ENCODE data around the gene ONECUT2. TPM values are rescaled to one million over a fixed set of nuclear protein-coding genes. Genes with fewer than 3 reads are reported as not detected.

Gene ONECUT2
- total RNA-seq, 1 experiment from 2014 or later, result 1.2 TPM

DNA sequence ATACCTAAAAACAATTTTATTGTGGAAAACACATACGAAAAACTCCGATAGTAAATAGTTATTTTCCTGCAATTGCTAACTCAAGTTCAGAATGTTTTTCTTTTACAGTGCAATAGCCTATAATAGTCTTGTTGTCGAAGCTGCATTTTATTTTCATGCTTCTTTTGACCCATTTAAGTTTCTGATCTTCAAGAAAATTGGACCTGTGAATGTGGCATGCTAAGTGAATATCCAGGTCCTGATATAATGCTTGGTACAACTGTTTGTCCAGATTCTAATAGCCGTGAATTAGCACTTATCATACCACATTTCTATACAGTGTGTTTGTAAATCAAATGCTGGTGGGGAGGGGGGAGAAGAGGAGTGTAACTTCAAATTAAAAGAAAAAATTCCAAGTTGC lies 3.0 kb upstream of the ONECUT2 start:
- no TSS peak for BruUV-seq (replicated peaks)
- Histone ChIP-seq H3K4me3 (ENCODE audit: low read depth, low read length, poor library complexity, severe bottlenecking) (no peak overlapping the region), H3K27me3 (replicated peaks; ENCODE audit: insufficient read depth, low read depth, low read length, poor library complexity) (peaks cover 91% of the 10 kb centered on the region), H3K4me1 (ENCODE audit: insufficient read depth, low read length, poor library complexity, severe bottlenecking) (peaks cover 9% of the 10 kb centered on the region), H3K36me3 (ENCODE audit: insufficient read depth, low read length, poor library complexity, severe bottlenecking) (no peaks in the 10 kb centered on the region), H3K9me3 (ENCODE audit: low read depth, low read length, poor library complexity, severe bottlenecking) (no peaks in the 10 kb centered on the region), H3K27ac (ENCODE audit: low read depth, low read length, poor library complexity, severe bottlenecking) (no peak overlapping the region)
- ChIA-PET POLR2A (ENCODE audit: low non-redundant PET) (no interaction called here), CTCF (no interaction called here)
- intact Hi-C loops (cut with micrococcal nuclease; ENCODE audit: unreplicated experiment), result loop anchor here (10.0 kb wide), 1 partner anchor 647 kb away; no protein-coding TSS in a partner anchor
- DNase-seq (ENCODE audit: low spot score), result no peak
- TF ChIP-seq, protein P1, sequence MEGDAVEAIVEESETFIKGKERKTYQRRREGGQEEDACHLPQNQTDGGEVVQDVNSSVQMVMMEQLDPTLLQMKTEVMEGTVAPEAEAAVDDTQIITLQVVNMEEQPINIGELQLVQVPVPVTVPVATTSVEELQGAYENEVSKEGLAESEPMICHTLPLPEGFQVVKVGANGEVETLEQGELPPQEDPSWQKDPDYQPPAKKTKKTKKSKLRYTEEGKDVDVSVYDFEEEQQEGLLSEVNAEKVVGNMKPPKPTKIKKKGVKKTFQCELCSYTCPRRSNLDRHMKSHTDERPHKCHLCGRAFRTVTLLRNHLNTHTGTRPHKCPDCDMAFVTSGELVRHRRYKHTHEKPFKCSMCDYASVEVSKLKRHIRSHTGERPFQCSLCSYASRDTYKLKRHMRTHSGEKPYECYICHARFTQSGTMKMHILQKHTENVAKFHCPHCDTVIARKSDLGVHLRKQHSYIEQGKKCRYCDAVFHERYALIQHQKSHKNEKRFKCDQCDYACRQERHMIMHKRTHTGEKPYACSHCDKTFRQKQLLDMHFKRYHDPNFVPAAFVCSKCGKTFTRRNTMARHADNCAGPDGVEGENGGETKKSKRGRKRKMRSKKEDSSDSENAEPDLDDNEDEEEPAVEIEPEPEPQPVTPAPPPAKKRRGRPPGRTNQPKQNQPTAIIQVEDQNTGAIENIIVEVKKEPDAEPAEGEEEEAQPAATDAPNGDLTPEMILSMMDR (conservative IDR thresholded peaks at IDR 0.05; ENCODE audit: low read depth, low read length), result no peak
- peak; percentile 27 for TF ChIP-seq EZH2 (IDR thresholded peaks at IDR 0.05; ENCODE audit: borderline replicate concordance, low read depth, low read length, poor library complexity, severe bottlenecking)

DNA sequence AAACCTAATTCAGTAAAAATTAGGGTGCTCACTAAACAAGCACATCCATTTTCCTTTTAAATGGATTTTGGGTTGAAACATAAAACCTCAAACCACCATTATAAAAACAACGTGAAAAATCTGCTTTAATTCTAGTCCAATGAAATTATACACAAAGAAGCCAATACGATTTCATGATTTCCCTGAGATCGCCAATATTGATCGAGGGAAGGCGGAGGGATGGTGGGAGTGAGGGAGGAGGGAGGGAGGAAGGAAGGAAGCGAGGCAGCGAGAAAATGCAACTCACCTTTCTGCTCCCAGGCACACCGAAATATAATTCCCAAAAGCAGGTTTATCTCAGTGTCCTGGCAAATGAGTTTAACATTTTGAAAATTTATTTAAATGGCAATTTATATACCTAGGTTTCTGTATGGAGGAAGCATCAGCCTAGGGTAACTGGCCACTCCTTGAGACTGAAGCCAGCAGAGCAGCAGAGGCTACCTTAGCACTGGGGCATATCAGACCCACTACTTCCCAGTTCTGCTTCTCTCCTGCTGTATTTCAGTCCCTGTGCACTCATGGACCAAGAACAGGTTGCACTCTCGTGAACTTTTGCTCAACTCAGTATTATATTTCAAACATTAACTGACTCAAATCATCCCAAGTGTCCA lies 2.3 kb upstream of the ONECUT2 start:
- intact Hi-C loops (cut with micrococcal nuclease; ENCODE audit: unreplicated experiment), result loop anchor here (10.0 kb wide), 1 partner anchor 648 kb away; no protein-coding TSS in a partner anchor
- no TSS peak for BruUV-seq (replicated peaks)
- TF ChIP-seq, protein P1 (conservative IDR thresholded peaks at IDR 0.05; ENCODE audit: low read depth, low read length), result no peak
- TF ChIP-seq EZH2 (IDR thresholded peaks at IDR 0.05; ENCODE audit: borderline replicate concordance, low read depth, low read length, poor library complexity, severe bottlenecking), result no peak
- no peak for DNase-seq (ENCODE audit: low spot score)
- POLR2A ChIA-PET (ENCODE audit: low non-redundant PET), result no interaction called here
- H3K36me3 ChIP-seq (ENCODE audit: insufficient read depth, low read length, poor library complexity, severe bottlenecking), result no peaks in the 10 kb centered on the region
- CTCF ChIA-PET, result no interaction called here
- peaks cover 91% of the 10 kb centered on the region for H3K27me3 ChIP-seq (replicated peaks; ENCODE audit: insufficient read depth, low read depth, low read length, poor library complexity)
- peaks cover 9% of the 10 kb centered on the region for H3K4me1 ChIP-seq (ENCODE audit: insufficient read depth, low read length, poor library complexity, severe bottlenecking)
- no peak overlapping the region for H3K27ac ChIP-seq (ENCODE audit: low read depth, low read length, poor library complexity, severe bottlenecking)
- H3K9me3 ChIP-seq (ENCODE audit: low read depth, low read length, poor library complexity, severe bottlenecking), result no peaks in the 10 kb centered on the region
- H3K4me3 ChIP-seq (ENCODE audit: low read depth, low read length, poor library complexity, severe bottlenecking), result no peak overlapping the region

DNA sequence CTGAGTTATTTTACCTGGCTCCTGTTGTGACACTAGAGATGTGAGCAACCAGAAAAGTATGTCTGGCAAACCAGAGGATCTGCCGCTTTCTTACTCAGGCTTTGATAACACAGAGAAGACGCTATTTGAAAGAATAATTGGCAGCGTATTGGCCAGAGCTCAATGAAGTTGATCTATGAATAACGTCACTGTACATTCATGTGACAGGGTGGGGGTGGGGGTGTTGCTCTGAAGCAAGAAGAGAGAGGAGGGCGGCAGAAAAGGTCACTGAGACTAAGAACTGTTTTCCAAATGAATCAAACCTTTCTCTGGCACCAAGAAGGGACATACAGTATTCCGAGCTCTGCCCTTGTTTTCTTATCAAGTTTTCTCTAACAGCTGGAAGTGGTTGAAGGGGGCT lies 1.7 kb upstream of the ONECUT2 start:
- Histone ChIP-seq H3K4me3 (ENCODE audit: low read depth, low read length, poor library complexity, severe bottlenecking) (peak overlapping the region; percentile 45), H3K27ac (ENCODE audit: low read depth, low read length, poor library complexity, severe bottlenecking) (no peak overlapping the region), H3K9me3 (ENCODE audit: low read depth, low read length, poor library complexity, severe bottlenecking) (no peaks in the 10 kb centered on the region), H3K4me1 (ENCODE audit: insufficient read depth, low read length, poor library complexity, severe bottlenecking) (peaks cover 15% of the 10 kb centered on the region), H3K36me3 (ENCODE audit: insufficient read depth, low read length, poor library complexity, severe bottlenecking) (no peaks in the 10 kb centered on the region), H3K27me3 (replicated peaks; ENCODE audit: insufficient read depth, low read depth, low read length, poor library complexity) (peaks cover 91% of the 10 kb centered on the region)
- intact Hi-C loops (cut with micrococcal nuclease; ENCODE audit: unreplicated experiment), result loop anchor here (10.0 kb wide), 1 partner anchor 649 kb away; no protein-coding TSS in a partner anchor
- CTCF ChIA-PET, result no interaction called here
- TF ChIP-seq, protein P1 (conservative IDR thresholded peaks at IDR 0.05; ENCODE audit: low read depth, low read length), result no peak
- no peak for TF ChIP-seq EZH2 (IDR thresholded peaks at IDR 0.05; ENCODE audit: borderline replicate concordance, low read depth, low read length, poor library complexity, severe bottlenecking)
- no peak for DNase-seq (ENCODE audit: low spot score)
- POLR2A ChIA-PET (ENCODE audit: low non-redundant PET), result no interaction called here
- BruUV-seq (replicated peaks), result no TSS peak
